ENCODE measurements around the gene FAM117B. TPM values are rescaled to one million over a fixed set of nuclear protein-coding genes. Genes with fewer than 3 reads are reported as not detected.

FAM117B gene
- total RNA-seq, 1 experiment from 2014 or later: 24.0 TPM

GRCh38 chr2:202773301-202773973 is 138.7 kb downstream of the FAM117B start:
- Histone ChIP-seq H3K56ac (ENCODE audit: insufficient read length, low read depth, low read length) (no peak overlapping the region), H3K4me2 (ENCODE audit: insufficient read depth, insufficient read length, low read length) (no peak overlapping the region), H3K9me3 (ENCODE audit: control insufficient read depth, low read depth, low read length) (no peaks in the 10 kb centered on the region), H2AFZ (ENCODE audit: low read length) (no peak overlapping the region), H3K9ac (ENCODE audit: extremely low read depth, insufficient read length, low read length) (no peak overlapping the region), H4K20me1 (ENCODE audit: control insufficient read depth, insufficient read depth, insufficient read length) (no peaks in the 10 kb centered on the region), H3K23ac (ENCODE audit: insufficient read length, low read depth, low read length) (no peak overlapping the region), H4K8ac (replicated peaks; ENCODE audit: insufficient read length, low read depth, low read length) (no peak overlapping the region), H4K91ac (ENCODE audit: insufficient read length, low read depth, low read length) (no peak overlapping the region), H3K4ac (ENCODE audit: low read depth, low read length) (no peak overlapping the region), H3K27me3 (ENCODE audit: insufficient read depth, low read length) (no peaks in the 10 kb centered on the region), H3K4me1 (ENCODE audit: insufficient read depth, low read length) (no peaks in the 10 kb centered on the region), H2BK20ac (ENCODE audit: low read depth, low read length, poor library complexity, severe bottlenecking) (no peak overlapping the region), H3K23me2 (ENCODE audit: insufficient read length, low read depth, low read length, poor library complexity, severe bottlenecking) (no peaks in the 10 kb centered on the region), H3K79me1 (ENCODE audit: insufficient read depth, low read depth, low read length, poor library complexity, severe bottlenecking) (no peaks in the 10 kb centered on the region), H2BK5ac (ENCODE audit: insufficient read length, low read length) (no peak overlapping the region), H3K27ac (ENCODE audit: insufficient read length, low read depth, low read length) (no peak overlapping the region), H2BK120ac (ENCODE audit: low read depth, low read length, poor library complexity, severe bottlenecking) (no peak overlapping the region), H2BK12ac (ENCODE audit: insufficient read length, low read depth, low read length) (no peak overlapping the region), H3K79me2 (ENCODE audit: insufficient read depth, low read length) (no peaks in the 10 kb centered on the region), H4K5ac (ENCODE audit: insufficient read length, low read depth, low read length) (no peak overlapping the region), H3K18ac (ENCODE audit: insufficient read length, low read depth, low read length) (no peak overlapping the region), H2AK5ac (ENCODE audit: insufficient read length, low read length) (no peak overlapping the region), H2BK15ac (ENCODE audit: low read depth, low read length) (no peak overlapping the region), H3T11ph (ENCODE audit: low read length) (no peak overlapping the region), H3K14ac (ENCODE audit: insufficient read depth, low read length) (no peak overlapping the region)
- DNase-seq: no peak
- WGBS (ENCODE audit: extremely low coverage, insufficient read length, low lambda C conversion rate): no CpG with 5 or more reads among the region's 6 CpGs
- TF ChIP-seq, protein P1, sequence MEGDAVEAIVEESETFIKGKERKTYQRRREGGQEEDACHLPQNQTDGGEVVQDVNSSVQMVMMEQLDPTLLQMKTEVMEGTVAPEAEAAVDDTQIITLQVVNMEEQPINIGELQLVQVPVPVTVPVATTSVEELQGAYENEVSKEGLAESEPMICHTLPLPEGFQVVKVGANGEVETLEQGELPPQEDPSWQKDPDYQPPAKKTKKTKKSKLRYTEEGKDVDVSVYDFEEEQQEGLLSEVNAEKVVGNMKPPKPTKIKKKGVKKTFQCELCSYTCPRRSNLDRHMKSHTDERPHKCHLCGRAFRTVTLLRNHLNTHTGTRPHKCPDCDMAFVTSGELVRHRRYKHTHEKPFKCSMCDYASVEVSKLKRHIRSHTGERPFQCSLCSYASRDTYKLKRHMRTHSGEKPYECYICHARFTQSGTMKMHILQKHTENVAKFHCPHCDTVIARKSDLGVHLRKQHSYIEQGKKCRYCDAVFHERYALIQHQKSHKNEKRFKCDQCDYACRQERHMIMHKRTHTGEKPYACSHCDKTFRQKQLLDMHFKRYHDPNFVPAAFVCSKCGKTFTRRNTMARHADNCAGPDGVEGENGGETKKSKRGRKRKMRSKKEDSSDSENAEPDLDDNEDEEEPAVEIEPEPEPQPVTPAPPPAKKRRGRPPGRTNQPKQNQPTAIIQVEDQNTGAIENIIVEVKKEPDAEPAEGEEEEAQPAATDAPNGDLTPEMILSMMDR (conservative IDR thresholded peaks at IDR 0.05): no peak
- Mint-ChIP-seq H3K27me3 (ENCODE audit: low read depth) (no peaks in the 10 kb centered on the region), H3K36me3 (ENCODE audit: insufficient read depth in 1 of 3, low read depth in 3 of 3) (peaks cover 4 to 21% (median 18%) of the 10 kb centered on the region in 3 experiments; a peak in 5 of 7 replicates), H3K4me3 (no peak overlapping the region), H3K27ac (no peak overlapping the region), H3K9me3 (no peaks in the 10 kb centered on the region), H3K4me1 (peaks cover 10% of the 10 kb centered on the region in 2 experiments; a peak in 3 of 4 replicates)

Measured in H9 (cell line).